ENCODE results near the gene IGSF9B. TPM values are rescaled to one million over a fixed set of nuclear protein-coding genes. Genes with fewer than 3 reads are reported as not detected.

IGSF9B gene
- total and polyA plus RNA-seq, 2 experiments from 2014 or later = 0.30 to 0.65 TPM

- Histone ChIP-seq H3K27ac (no peak overlapping the region), H3K79me2 (no peaks in the 10 kb centered on the region), H3K9me2 (replicated peaks; ENCODE audit: insufficient read depth) (no peaks in the 10 kb centered on the region), H3K27me3 (no peaks in the 10 kb centered on the region), H4K20me1 (ENCODE audit: insufficient read depth, poor library complexity, severe bottlenecking) (no peaks in the 10 kb centered on the region), H3K9me3 (ENCODE audit: low read depth) (no peaks in the 10 kb centered on the region), H2AFZ (no peak overlapping the region), H3K4me3 (no peak overlapping the region), H3K4me2 (no peak overlapping the region), H3K4me1 (ENCODE audit: insufficient read depth) (no peaks in the 10 kb centered on the region), H3K36me3 (replicated peaks; ENCODE audit: insufficient read depth, low read depth) (no peaks in the 10 kb centered on the region)
- no peak for TF ChIP-seq EZH2 (IDR thresholded peaks at IDR 0.05; ENCODE audit: borderline replicate concordance)
- no peak for TF ChIP-seq EZH2phosphoT487 (IDR thresholded peaks at IDR 0.05; ENCODE audit: low read depth, severe bottlenecking, unreplicated experiment)
- TF ChIP-seq CTCF (IDR thresholded peaks at IDR 0.05; ENCODE audit: poor library complexity) = peak; percentile 29
- DNase-seq (ENCODE audit: low spot score) = peak; percentile 60
- WGBS (ENCODE audit: low lambda C conversion rate, missing lambda C conversion rate) = 62% methylated on average over 28 of the region's 36 CpGs
These were observed 25.9 kb downstream of the IGSF9B start for GRCh38 chr11:133930767-133931448.

GRCh38 chr11:133930053-133930766, 26.6 kb downstream of the IGSF9B start:
- H3K27me3 ChIP-seq = no peaks in the 10 kb centered on the region
- H4K20me1 ChIP-seq (ENCODE audit: insufficient read depth, poor library complexity, severe bottlenecking) = no peaks in the 10 kb centered on the region
- no peak overlapping the region for H2AFZ ChIP-seq
- H3K4me2 ChIP-seq = no peak overlapping the region
- TF ChIP-seq EZH2phosphoT487 (IDR thresholded peaks at IDR 0.05; ENCODE audit: low read depth, severe bottlenecking, unreplicated experiment) (no peak), CTCF (IDR thresholded peaks at IDR 0.05; ENCODE audit: poor library complexity) (no peak), EZH2 (IDR thresholded peaks at IDR 0.05; ENCODE audit: borderline replicate concordance) (no peak)
- no peaks in the 10 kb centered on the region for H3K9me2 ChIP-seq (replicated peaks; ENCODE audit: insufficient read depth)
- no peaks in the 10 kb centered on the region for H3K4me1 ChIP-seq (ENCODE audit: insufficient read depth)
- H3K4me3 ChIP-seq = no peak overlapping the region
- H3K27ac ChIP-seq = no peak overlapping the region
- H3K9me3 ChIP-seq (ENCODE audit: low read depth) = no peaks in the 10 kb centered on the region
- no peaks in the 10 kb centered on the region for H3K36me3 ChIP-seq (replicated peaks; ENCODE audit: insufficient read depth, low read depth)
- no peak for DNase-seq (ENCODE audit: low spot score)
- H3K79me2 ChIP-seq = no peaks in the 10 kb centered on the region
- WGBS (ENCODE audit: low lambda C conversion rate, missing lambda C conversion rate) = 90% methylated on average over 27 of the region's 27 CpGs

GRCh38 chr11:133929401-133930052, 27.2 kb downstream of the IGSF9B start:
- no peak overlapping the region for H2AFZ ChIP-seq
- no peaks in the 10 kb centered on the region for H3K27me3 ChIP-seq
- H4K20me1 ChIP-seq (ENCODE audit: insufficient read depth, poor library complexity, severe bottlenecking) = no peaks in the 10 kb centered on the region
- H3K4me1 ChIP-seq (ENCODE audit: insufficient read depth) = no peaks in the 10 kb centered on the region
- no peaks in the 10 kb centered on the region for H3K9me2 ChIP-seq (replicated peaks; ENCODE audit: insufficient read depth)
- no peak for DNase-seq (ENCODE audit: low spot score)
- no peak overlapping the region for H3K4me3 ChIP-seq
- no peak overlapping the region for H3K27ac ChIP-seq
- H3K9me3 ChIP-seq (ENCODE audit: low read depth) = no peaks in the 10 kb centered on the region
- no peak overlapping the region for H3K4me2 ChIP-seq
- no peaks in the 10 kb centered on the region for H3K79me2 ChIP-seq
- 83% methylated on average over 20 of the region's 20 CpGs for WGBS (ENCODE audit: low lambda C conversion rate, missing lambda C conversion rate)
- no peaks in the 10 kb centered on the region for H3K36me3 ChIP-seq (replicated peaks; ENCODE audit: insufficient read depth, low read depth)
- TF ChIP-seq EZH2phosphoT487 (IDR thresholded peaks at IDR 0.05; ENCODE audit: low read depth, severe bottlenecking, unreplicated experiment) = no peak
- no peak for TF ChIP-seq CTCF (IDR thresholded peaks at IDR 0.05; ENCODE audit: poor library complexity)
- TF ChIP-seq EZH2 (IDR thresholded peaks at IDR 0.05; ENCODE audit: borderline replicate concordance) = no peak
